SK-N-SH (cell line): ENCODE results near the gene GABRB3. TPM values are rescaled to one million over a fixed set of nuclear protein-coding genes. Genes with fewer than 3 reads are reported as not detected.

ENCODE experiments used
- CTCF ChIA-PET: fragments of 300-600, 350-600 bp; formaldehyde crosslinking; extraction: SDS; loops from one replicate; lab custom pipeline; 2021; lab: Yijun Ruan, JAX
- POLR2A ChIA-PET: fragments of 350-600 bp; sonication (Branson Sonifier 250); formaldehyde crosslinking; extraction: SDS; loops from one replicate; lab custom pipeline; 2020; ENCODE audit warnings: antibody characterized with exemption, inconsistent platforms; lab: Yijun Ruan, JAX
- DNase-seq: peaks from one replicate; pipeline ENCODE4 v3.0.0; 2012
- H2AFZ ChIP-seq: fragments of 200-600 bp; sonication (generic); 2 replicates; pipeline ENCODE4 v1.8.1; 2016; ENCODE audit warnings: antibody characterized with exemption, mild to moderate bottlenecking, low read depth
- H3F3A ChIP-seq: fragments of 200-600 bp; sonication (generic); replicated peaks from 2 replicates; pipeline ENCODE3; 2016; ENCODE audit warnings: antibody characterized with exemption, mild to moderate bottlenecking; ENCODE audit not compliant: insufficient read depth
- H3K27ac ChIP-seq, 2 experiments: fragments of 200-500 bp in 1 of 2; fragments of 200-600 bp in 1 of 2; sonication (Bioruptor generic) in 1 of 2; sonication (generic), shearing (Covaris generic) in 1 of 2; 2 replicates each; pipeline versions ENCODE4 v1.5.1 to v1.6.1; 2014 to 2016; ENCODE audit warnings: low read depth in 2 of 2, inconsistent platforms in 1 of 2, low read length in 1 of 2, mild to moderate bottlenecking in 1 of 2, mixed read lengths in 1 of 2
- H3K27me3 ChIP-seq: fragments of 200-600 bp; sonication (generic), shearing (Covaris generic); 2 replicates; pipeline ENCODE4 v1.6.1; 2016; ENCODE audit warnings: mixed run types; ENCODE audit not compliant: insufficient read depth
- H3K36me3 ChIP-seq, 2 experiments: fragments of 200-500 bp in 1 of 2; fragments of 200-600 bp in 1 of 2; sonication (Bioruptor generic) in 1 of 2; sonication (generic) in 1 of 2; replicated peaks in 1 of 2; 2 replicates each; pipeline versions ENCODE3 to v1.5.1; 2014 to 2016; ENCODE audit warnings: low read length in 1 of 2, mild to moderate bottlenecking in 1 of 2; ENCODE audit not compliant: insufficient read depth in 2 of 2, control insufficient read depth in 1 of 2
- H3K4me1 ChIP-seq, 2 experiments: fragments of 200-500 bp in 1 of 2; fragments of 200-600 bp in 1 of 2; sonication (Bioruptor generic) in 1 of 2; sonication (generic), shearing (Covaris generic) in 1 of 2; 2 replicates each; pipeline versions ENCODE4 v1.5.1 to v1.6.1; 2014 to 2016; ENCODE audit warnings: low read depth in 1 of 2, low read length in 1 of 2, mixed run types in 1 of 2; ENCODE audit not compliant: insufficient read depth in 2 of 2, control insufficient read depth in 1 of 2
- H3K4me2 ChIP-seq: fragments of 200-600 bp; sonication (generic), shearing (Covaris generic); 2 replicates; pipeline ENCODE4 v1.6.1; 2017; ENCODE audit warnings: mixed run types
- H3K4me3 ChIP-seq, 2 experiments: fragments of 200-500 bp in 1 of 2; fragments of 200-600 bp in 1 of 2; sonication (Bioruptor generic) in 1 of 2; sonication (generic), shearing (Covaris generic) in 1 of 2; 2 replicates each; pipeline versions ENCODE4 v1.5.1 to v1.8.1; 2014 to 2016; ENCODE audit warnings: low read depth in 2 of 2, inconsistent platforms in 1 of 2, low read length in 1 of 2, mild to moderate bottlenecking in 1 of 2, mixed read lengths in 1 of 2, moderate library complexity in 1 of 2
- H3K79me2 ChIP-seq: fragments of 200-600 bp; sonication (generic); 2 replicates; pipeline ENCODE4 v1.8.1; 2017; ENCODE audit warnings: mild to moderate bottlenecking; ENCODE audit not compliant: insufficient read depth
- H3K9ac ChIP-seq: fragments of 200-600 bp; sonication (generic); 2 replicates; pipeline ENCODE4 v1.6.1; 2017; ENCODE audit warnings: mixed run types
- H3K9me2 ChIP-seq: fragments of 200-600 bp; sonication (generic); 2 replicates; pipeline ENCODE4 v1.6.1; 2017; ENCODE audit warnings: mixed run types
- H3K9me3 ChIP-seq: fragments of 200-600 bp; sonication (generic); 2 replicates; pipeline ENCODE4 v1.6.1; 2017; ENCODE audit warnings: mixed run types, mild to moderate bottlenecking, moderate library complexity
- H4K20me1 ChIP-seq: fragments of 200-600 bp; sonication (generic); 2 replicates; pipeline ENCODE4 v1.6.1; 2017; ENCODE audit warnings: mild to moderate bottlenecking, mixed run types; ENCODE audit not compliant: insufficient read depth
- ELF1 ChIP-seq: IDR thresholded peaks from 2 replicates; pipeline ENCODE4 v1.4.0; 2012
- EP300 ChIP-seq, 2 experiments: IDR thresholded peaks; 2 replicates each; pipeline versions ENCODE4 v1.4.0 to v1.6.1; 2012; ENCODE audit warnings: borderline replicate concordance in 1 of 2, low read depth in 1 of 2, low read length in 1 of 2
- FOXJ3 ChIP-seq: sonication (generic); formaldehyde crosslinking; IDR thresholded peaks from 2 replicates; pipeline ENCODE4 v1.5.1; 2020; ENCODE audit warnings: mild to moderate bottlenecking, missing genetic modification reagents
- GABPA ChIP-seq: IDR thresholded peaks from 2 replicates; pipeline ENCODE4 v1.4.0; 2012; ENCODE audit warnings: low read depth, mild to moderate bottlenecking
- GATA2 ChIP-seq: sonication (generic); formaldehyde crosslinking; IDR thresholded peaks from 2 replicates; pipeline ENCODE4 v1.5.0; 2020; ENCODE audit warnings: mild to moderate bottlenecking, missing genetic modification reagents
- NFIC ChIP-seq: IDR thresholded peaks from 2 replicates; pipeline ENCODE4 v1.4.0; 2012; ENCODE audit warnings: borderline replicate concordance
- POLR2AphosphoS5 ChIP-seq: IDR thresholded peaks from 2 replicates; pipeline ENCODE4 v1.6.1; 2012; ENCODE audit warnings: low read depth, low read length
- RFX5 ChIP-seq: IDR thresholded peaks from 2 replicates; pipeline ENCODE4 v1.6.1; 2012; ENCODE audit warnings: mild to moderate bottlenecking, improper control_type of control experiment, low read length
- RXRA ChIP-seq: IDR thresholded peaks from 2 replicates; pipeline ENCODE4 v1.4.0; 2012; ENCODE audit warnings: low read depth, mild to moderate bottlenecking, borderline replicate concordance
- SIN3A ChIP-seq: IDR thresholded peaks from 2 replicates; pipeline ENCODE4 v1.6.1; 2012; ENCODE audit warnings: low read depth, mild to moderate bottlenecking, low read length, moderate library complexity, borderline replicate concordance
- WGBS: methylation state at CpG from one replicate; pipeline ENCODE4 v1.1.6; 2017; ENCODE audit warnings: low lambda C conversion rate; 5-methylcytosine and 5-hydroxymethylcytosine counted together
- polyA plus RNA-seq, 3 experiments: library from polyadenylated mRNA; depleted of rRNA; stranded (reverse); fragments of >200 nt; gene quantifications; 2 replicates each; pipeline ENCODE4 v1.2.3, GENCODE V29; 2012
- TF ChIP-seq, protein P1 (sequence below): IDR thresholded peaks from 2 replicates; pipeline ENCODE4 v1.6.1; 2012; ENCODE audit warnings: mild to moderate bottlenecking, low read depth, low read length, moderate library complexity
- TF ChIP-seq, protein P2 (sequence below): fragments of 150-350 bp; IDR thresholded peaks from 2 replicates; pipeline ENCODE4 v1.6.1; 2016; ENCODE audit warnings: mild to moderate bottlenecking, low read depth, low read length
- TF ChIP-seq, protein P3 (sequence below): IDR thresholded peaks from 2 replicates; pipeline ENCODE4 v1.4.0; 2012; ENCODE audit warnings: low read depth, borderline replicate concordance
- TF ChIP-seq, protein P4 (sequence below): IDR thresholded peaks from 2 replicates; pipeline ENCODE4 v1.4.0; 2012; ENCODE audit warnings: low read depth, borderline replicate concordance

The GABRB3 gene
- polyA plus RNA-seq, 1 of the 3 experiments (the other 2 are of a cell fraction): 0.10 TPM

DNA sequence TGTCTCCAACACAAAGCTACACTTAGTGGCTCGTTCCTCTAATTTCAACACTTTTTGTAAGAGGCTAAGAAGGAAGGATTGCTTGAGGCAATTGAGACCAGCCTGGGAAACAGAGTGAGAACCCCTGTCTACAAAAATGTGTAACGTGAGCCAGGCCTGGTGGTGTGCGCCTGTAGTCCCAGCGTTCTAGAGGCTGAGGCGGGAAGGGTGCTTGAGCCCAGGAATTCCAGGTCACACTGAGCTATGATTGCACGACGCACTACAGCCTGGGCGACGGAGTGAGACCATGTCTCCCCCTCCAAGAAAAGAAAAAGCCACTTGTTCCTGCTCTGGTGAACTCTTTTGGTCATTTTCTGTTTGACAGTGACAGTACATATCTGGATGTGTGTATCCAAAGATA lies 127.9 kb downstream of the GABRB3 start:
- ChIA-PET CTCF (no interaction called here), POLR2A (no interaction called here)
- Histone ChIP-seq H3K36me3 (no peaks in the 10 kb centered on the region), H3K9me3 (no peaks in the 10 kb centered on the region), H3K27ac (no peak overlapping the region), H3F3A (no peaks in the 10 kb centered on the region), H3K4me3 (no peak overlapping the region), H3K4me1 (no peaks in the 10 kb centered on the region; a peak in 1 of 4 replicates), H3K4me2 (no peak overlapping the region), H3K9me2 (no peaks in the 10 kb centered on the region), H3K27me3 (no peaks in the 10 kb centered on the region), H3K9ac (no peak overlapping the region), H4K20me1 (no peaks in the 10 kb centered on the region), H2AFZ (no peak overlapping the region), H3K79me2 (no peaks in the 10 kb centered on the region)
- no peak for DNase-seq
- 47% methylated on average over 9 of the region's 9 CpGs for WGBS
- TF ChIP-seq RXRA: no peak
- TF ChIP-seq, protein P1, sequence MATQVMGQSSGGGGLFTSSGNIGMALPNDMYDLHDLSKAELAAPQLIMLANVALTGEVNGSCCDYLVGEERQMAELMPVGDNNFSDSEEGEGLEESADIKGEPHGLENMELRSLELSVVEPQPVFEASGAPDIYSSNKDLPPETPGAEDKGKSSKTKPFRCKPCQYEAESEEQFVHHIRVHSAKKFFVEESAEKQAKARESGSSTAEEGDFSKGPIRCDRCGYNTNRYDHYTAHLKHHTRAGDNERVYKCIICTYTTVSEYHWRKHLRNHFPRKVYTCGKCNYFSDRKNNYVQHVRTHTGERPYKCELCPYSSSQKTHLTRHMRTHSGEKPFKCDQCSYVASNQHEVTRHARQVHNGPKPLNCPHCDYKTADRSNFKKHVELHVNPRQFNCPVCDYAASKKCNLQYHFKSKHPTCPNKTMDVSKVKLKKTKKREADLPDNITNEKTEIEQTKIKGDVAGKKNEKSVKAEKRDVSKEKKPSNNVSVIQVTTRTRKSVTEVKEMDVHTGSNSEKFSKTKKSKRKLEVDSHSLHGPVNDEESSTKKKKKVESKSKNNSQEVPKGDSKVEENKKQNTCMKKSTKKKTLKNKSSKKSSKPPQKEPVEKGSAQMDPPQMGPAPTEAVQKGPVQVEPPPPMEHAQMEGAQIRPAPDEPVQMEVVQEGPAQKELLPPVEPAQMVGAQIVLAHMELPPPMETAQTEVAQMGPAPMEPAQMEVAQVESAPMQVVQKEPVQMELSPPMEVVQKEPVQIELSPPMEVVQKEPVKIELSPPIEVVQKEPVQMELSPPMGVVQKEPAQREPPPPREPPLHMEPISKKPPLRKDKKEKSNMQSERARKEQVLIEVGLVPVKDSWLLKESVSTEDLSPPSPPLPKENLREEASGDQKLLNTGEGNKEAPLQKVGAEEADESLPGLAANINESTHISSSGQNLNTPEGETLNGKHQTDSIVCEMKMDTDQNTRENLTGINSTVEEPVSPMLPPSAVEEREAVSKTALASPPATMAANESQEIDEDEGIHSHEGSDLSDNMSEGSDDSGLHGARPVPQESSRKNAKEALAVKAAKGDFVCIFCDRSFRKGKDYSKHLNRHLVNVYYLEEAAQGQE: no peak
- TF ChIP-seq, protein P2, sequence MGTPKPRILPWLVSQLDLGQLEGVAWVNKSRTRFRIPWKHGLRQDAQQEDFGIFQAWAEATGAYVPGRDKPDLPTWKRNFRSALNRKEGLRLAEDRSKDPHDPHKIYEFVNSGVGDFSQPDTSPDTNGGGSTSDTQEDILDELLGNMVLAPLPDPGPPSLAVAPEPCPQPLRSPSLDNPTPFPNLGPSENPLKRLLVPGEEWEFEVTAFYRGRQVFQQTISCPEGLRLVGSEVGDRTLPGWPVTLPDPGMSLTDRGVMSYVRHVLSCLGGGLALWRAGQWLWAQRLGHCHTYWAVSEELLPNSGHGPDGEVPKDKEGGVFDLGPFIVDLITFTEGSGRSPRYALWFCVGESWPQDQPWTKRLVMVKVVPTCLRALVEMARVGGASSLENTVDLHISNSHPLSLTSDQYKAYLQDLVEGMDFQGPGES: no peak

DNA sequence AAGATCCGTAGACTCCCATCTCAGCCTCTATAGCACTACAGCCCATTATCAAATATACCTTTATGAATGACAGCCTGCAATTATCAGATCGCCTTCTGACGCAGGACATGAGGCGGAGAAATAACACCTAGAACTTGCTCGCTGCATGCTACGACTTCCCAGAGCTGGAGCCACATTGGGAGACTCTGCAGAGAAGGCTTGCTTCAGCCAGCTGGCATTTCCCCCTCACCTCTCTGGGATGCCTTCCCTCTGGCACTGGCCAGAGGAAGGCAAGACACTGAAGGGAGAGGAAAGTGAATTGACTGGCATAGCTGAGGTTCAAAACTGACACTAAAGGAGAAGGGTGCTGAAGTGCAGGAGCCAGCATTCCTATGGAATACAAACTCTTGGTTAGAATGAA lies 131.7 kb downstream of the GABRB3 start:
- H3K9me2 ChIP-seq: no peaks in the 10 kb centered on the region
- ChIA-PET POLR2A (no interaction called here), CTCF (interaction anchor here (0.7 kb wide), 1 partner anchor 155 kb away, joined by 4 read pairs; no protein-coding TSS in a partner anchor)
- no peaks in the 10 kb centered on the region for H3F3A ChIP-seq
- 49% methylated on average over 6 of the region's 6 CpGs for WGBS
- DNase-seq: no peak
- no peaks in the 10 kb centered on the region for H4K20me1 ChIP-seq
- H3K4me2 ChIP-seq: no peak overlapping the region
- H3K9me3 ChIP-seq: no peaks in the 10 kb centered on the region; the same call in 1 of the 2 replicates
- H3K9ac ChIP-seq: no peak overlapping the region
- H3K4me1 ChIP-seq: no peaks in the 10 kb centered on the region; a peak in 1 of 4 replicates
- H3K4me3 ChIP-seq: no peak overlapping the region
- H3K79me2 ChIP-seq: no peaks in the 10 kb centered on the region
- no peaks in the 10 kb centered on the region for H3K36me3 ChIP-seq
- H3K27me3 ChIP-seq: no peaks in the 10 kb centered on the region
- no peak overlapping the region for H3K27ac ChIP-seq
- no peak overlapping the region for H2AFZ ChIP-seq
- TF ChIP-seq POLR2AphosphoS5: no peak
- no peak for TF ChIP-seq NFIC
- TF ChIP-seq, protein P3, sequence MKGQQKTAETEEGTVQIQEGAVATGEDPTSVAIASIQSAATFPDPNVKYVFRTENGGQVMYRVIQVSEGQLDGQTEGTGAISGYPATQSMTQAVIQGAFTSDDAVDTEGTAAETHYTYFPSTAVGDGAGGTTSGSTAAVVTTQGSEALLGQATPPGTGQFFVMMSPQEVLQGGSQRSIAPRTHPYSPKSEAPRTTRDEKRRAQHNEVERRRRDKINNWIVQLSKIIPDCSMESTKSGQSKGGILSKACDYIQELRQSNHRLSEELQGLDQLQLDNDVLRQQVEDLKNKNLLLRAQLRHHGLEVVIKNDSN: no peak
- no peak for TF ChIP-seq FOXJ3 (CRISPR knock-in tag)
- TF ChIP-seq RFX5: no peak
- TF ChIP-seq GATA2 (CRISPR knock-in tag): no peak
- TF ChIP-seq SIN3A: no peak
- no peak for TF ChIP-seq ELF1
- no peak for TF ChIP-seq GABPA
- TF ChIP-seq, protein P2: no peak
- TF ChIP-seq, protein P4, sequence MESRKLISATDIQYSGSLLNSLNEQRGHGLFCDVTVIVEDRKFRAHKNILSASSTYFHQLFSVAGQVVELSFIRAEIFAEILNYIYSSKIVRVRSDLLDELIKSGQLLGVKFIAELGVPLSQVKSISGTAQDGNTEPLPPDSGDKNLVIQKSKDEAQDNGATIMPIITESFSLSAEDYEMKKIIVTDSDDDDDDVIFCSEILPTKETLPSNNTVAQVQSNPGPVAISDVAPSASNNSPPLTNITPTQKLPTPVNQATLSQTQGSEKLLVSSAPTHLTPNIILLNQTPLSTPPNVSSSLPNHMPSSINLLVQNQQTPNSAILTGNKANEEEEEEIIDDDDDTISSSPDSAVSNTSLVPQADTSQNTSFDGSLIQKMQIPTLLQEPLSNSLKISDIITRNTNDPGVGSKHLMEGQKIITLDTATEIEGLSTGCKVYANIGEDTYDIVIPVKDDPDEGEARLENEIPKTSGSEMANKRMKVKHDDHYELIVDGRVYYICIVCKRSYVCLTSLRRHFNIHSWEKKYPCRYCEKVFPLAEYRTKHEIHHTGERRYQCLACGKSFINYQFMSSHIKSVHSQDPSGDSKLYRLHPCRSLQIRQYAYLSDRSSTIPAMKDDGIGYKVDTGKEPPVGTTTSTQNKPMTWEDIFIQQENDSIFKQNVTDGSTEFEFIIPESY: no peak
- no peak for TF ChIP-seq EP300 (IDR thresholded peaks at IDR 0.05; ENCODE audit: borderline replicate concordance in 1 of 2, low read depth in 1 of 2, low read length in 1 of 2)
